DND-41 (cell line): ENCODE data around the gene TYSND1.

Experiments used
- CTCF ChIP-seq: IDR thresholded peaks from 2 replicates; pipeline ENCODE4 v1.5.1; 2012; ENCODE audit warnings: borderline replicate concordance, low read length, moderate library complexity, mild to moderate bottlenecking; ENCODE audit not compliant: poor library complexity, severe bottlenecking; ENCODE audit errors: extremely low read depth
- EZH2 ChIP-seq: IDR thresholded peaks from 3 replicates; pipeline ENCODE4 v1.6.1; 2012; ENCODE audit warnings: borderline replicate concordance, low read depth, mild to moderate bottlenecking, moderate library complexity, low read length, inconsistent platforms; ENCODE audit not compliant: severe bottlenecking

GRCh38 chr10:70109064-70109729 lies 37.3 kb downstream of the TYSND1 start:
- TF ChIP-seq CTCF (no peak), EZH2 (no peak)
